ENCODE measurements around the gene NEU4.
A peak's percentile ranks its signal among the peaks of the same experiment; 100 is the strongest.
"Not testable (repeated sequence)": the region's sequence is repeated elsewhere in the genome, so short reads cannot be mapped to it uniquely, and the experiment has no call there.

NEU4 gene

GRCh38 chr2:241775223-241776177 lies 33.5 kb upstream of the NEU4 start:
- DNase-seq (ENCODE audit: low spot score), result no peak

DNA sequence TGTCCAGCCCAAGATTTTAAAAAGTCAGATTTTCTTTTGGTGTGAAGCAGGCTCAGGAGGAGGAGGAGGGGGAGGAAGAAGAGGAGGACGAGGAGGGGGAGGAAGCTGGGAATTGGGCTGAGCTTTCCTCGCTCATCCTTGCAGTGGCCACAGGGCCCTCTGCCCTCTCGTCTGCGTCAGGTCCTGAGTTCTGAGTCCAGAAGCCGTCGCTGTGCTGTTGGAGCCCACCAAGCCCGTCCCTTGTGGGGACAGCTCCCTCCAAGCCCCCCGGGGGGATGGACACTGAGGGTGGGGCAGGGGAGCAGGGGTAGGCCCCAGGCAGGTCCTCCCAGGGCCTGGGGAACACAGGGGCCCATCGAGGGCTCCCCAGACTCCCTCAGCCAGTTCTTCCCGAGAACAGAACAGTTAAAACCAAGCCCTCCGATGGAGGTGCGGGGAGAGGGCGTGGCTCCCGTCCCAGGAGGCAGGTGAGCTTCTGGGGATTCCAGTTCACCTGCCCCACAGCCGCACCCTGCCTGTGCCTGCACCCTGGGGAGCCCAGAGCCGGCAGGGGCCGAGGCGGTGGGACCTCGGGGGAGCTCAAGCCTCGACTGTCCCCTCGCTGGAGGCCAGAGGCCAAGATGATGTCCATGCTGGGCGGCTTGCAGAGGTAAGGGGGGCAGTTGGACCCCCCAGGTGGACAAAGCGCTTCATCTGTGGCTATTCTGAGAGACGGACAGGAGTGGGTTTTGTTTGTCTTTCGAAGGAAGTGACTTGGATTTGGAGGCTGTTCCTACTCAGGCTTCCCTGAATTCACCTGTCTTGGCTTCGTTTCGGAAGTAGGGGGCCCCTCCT lies 32.4 kb upstream of the NEU4 start, which contains the start of gene GAL3ST2:
Gene GAL3ST2 (plus strand): TSS at position 487 of the 834 bp plus-strand sequence. CDS start 134 bp downstream, at position 621.
- DNase-seq (ENCODE audit: low spot score), result no peak

GRCh38 chr2:241777170-241777685 lies 31.8 kb upstream of the NEU4 start:
- no peak for DNase-seq (ENCODE audit: low spot score)

DNA sequence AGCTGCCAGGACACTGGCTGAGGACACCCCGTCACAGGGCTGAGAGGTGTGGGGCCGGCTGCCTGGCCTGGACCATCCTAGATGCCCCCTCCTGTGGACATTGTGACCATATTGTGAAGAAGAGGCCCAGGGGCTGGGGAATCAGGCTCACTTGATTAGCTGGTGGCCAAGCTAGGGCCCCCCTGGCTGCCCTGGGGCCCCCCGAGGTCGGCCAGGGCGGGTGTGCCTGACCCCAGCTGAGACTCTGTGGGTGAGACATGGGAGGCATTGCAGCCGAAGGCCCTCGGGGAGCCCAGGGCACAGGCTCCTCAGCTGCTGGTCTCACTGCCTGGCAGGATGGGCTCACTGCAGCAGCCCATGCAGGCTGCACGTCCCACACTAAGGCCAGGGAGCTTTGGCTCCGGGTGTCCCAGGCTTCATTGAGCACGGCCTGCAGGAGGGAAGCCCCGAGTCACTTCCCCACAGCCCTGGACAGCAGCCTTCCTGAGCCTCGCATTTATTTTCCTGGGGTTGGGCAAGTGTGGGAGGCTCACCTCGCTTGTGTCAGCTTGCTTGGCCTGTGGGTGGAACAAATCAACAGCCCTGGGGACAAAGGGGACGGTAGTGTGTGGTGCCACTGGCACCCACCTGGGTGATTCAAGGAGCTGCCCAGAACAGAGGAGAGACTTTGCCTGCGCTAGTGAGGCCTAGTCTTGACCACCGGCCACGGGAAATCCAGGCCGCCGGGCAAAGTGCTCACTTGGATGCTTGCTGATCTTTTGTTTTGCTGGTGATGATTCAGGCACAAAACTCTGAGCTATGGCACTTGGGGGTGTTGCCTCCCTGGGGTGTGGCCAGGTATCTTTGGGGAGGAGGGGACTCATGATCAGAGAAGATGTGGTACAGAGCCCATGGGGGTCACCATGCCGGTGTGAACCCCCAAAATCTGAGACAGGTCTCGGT lies 31.0 kb upstream of the NEU4 start:
- DNase-seq (ENCODE audit: low spot score), result no peak

DNA sequence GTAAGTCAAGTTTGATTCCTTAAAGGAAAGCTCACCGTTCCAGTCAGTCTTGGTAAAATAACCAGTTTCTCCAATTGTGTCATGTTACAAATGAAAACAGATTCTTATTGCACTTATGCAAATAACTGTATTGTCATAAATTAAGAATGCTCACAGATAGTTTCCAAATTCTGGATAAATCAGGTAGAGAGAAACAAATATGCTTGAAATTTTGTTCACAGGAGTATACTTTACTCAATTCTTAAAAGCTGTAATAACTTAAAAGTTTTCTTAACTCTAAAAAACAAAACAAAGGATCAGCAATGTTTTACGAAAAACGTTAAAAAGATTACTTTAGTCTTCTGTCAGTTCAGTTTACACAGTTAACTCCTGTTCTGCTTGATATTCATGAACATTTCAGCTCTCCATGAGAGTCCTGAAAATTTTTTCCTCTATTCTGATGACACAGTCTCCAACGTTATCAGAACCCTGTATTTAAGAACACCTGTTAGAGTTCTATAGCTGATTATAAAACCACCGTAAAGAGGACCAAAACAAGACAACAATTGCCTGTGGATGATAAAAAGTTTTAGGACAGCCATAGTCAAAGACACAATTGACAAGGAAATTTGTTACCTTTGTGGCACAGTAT lies 27.9 kb upstream of the NEU4 start:
- no peak for DNase-seq (ENCODE audit: low spot score)

DNA sequence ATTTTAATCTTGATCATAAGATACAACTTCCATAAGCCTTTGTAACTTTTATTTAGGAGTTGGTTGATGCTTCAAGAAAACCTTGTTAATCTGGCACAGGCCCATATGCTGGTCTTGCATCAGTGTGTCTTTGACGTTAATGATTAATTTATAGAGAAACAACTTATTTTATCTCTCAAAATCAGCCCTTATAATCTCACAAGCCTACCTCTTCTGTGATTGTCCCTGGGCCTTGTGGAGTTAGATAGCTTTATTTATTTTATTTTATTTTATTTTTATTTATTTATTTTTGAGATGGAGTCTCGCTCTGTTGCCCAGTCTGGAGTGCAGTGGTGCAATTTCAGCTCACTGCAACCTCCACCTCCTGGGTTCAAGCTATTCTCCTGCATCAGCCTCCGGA lies 26.9 kb upstream of the NEU4 start:
- DNase-seq (ENCODE audit: low spot score), result not testable (repeated sequence)

DNA sequence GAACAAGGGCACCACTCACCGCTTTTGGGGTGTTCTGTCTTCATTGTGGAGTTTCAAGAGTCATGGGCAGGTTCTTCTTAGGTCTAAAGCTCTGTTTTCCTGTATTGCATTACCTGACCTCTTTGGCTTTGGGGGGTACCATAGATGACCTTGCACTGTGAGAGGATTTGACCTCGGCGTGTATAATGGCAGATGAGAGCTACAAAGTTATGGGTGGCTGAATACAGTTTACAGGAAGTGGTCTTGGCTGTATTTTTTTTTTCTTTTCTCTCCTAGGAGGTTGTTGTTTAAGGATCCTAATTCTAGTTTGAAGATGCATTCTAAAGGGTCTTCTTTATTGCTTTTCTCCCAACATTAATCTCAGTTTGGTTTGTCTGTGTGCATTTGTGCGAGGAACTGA lies 20.9 kb upstream of the NEU4 start:
- no peak for DNase-seq (ENCODE audit: low spot score)

- peak; percentile 25 for DNase-seq (ENCODE audit: low spot score)
Measured at GRCh38 chr2:241788572-241788971, 20.4 kb upstream of the NEU4 start.

- not testable (repeated sequence) for DNase-seq (ENCODE audit: low spot score)
Measured at GRCh38 chr2:241791385-241791784, 17.6 kb upstream of the NEU4 start.

- DNase-seq (ENCODE audit: low spot score), result no peak
Measured at GRCh38 chr2:241793385-241793784, 15.6 kb upstream of the NEU4 start.

- no peak for DNase-seq (ENCODE audit: low spot score)
Measured at GRCh38 chr2:241794250-241794823, 14.7 kb upstream of the NEU4 start.

DNA sequence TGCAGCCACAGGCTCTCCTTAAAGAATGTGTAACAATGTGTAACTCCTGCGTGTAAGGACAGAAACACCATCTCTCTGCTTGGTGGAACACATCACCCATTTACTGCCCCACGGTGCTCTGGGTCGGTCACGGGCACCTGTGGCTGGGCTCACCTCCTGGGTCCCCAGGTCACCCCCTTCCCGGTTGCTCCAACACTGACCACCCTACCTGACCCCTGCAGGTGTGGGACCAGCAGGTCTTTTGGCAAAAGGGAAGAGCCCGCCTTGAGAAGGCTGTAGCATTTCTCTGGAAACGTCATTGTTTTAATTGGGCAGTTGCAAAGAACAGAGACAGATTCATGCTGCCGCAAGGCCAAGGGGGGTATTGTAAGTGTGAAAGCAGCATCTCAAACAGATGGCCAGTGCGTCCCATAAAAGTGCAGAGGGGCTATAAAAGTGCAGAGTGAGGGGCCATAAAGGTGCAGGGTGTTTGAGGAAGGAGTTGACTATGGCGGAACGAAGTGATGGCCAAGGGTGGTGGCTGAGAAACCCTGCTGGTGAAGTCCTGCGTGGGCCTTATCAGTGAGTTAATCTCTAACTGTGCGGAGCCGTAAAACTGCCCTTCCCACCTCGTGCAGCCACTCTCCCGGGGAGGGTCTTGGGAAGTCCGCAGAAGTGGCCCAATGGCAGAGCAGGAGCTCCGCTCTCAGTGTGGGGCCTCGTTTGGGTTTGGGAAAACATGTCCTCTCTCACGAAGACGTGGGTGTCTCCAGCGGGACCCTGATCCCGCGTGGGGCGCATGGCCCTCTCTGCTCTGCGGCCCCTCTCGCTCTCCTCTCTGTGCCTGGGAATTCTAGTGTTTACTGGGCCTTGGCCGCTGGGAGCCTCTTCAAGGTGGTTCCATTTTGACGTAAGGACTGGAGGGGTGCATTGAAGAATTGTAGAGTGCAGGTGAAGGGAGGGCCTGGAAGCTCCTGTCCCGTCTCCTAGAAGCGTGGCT lies 13.7 kb upstream of the NEU4 start:
- DNase-seq (ENCODE audit: low spot score), result no peak

DNA sequence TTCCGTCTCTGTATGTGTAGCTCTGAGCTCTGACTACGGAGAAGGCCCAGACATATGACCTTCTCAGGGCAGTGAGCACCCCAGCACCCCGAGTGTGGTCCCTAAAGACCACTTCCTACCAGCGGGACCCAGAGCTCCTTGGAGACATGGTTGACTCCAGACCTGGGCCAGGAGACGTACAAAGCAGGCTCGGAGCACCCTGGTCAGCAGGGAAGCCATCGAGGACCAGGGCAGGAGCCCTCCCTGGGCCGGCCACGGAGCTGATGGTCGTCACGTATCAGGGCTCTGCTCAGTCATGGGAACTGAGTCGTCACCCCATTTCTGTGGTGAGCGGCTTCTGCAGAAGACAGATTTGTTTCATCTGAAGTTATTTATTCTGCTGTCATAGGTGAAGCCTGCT lies 12.8 kb upstream of the NEU4 start:
- DNase-seq (ENCODE audit: low spot score), result no peak

GRCh38 chr2:241796610-241797138 lies 12.3 kb upstream of the NEU4 start:
- DNase-seq (ENCODE audit: low spot score), result no peak

DNA sequence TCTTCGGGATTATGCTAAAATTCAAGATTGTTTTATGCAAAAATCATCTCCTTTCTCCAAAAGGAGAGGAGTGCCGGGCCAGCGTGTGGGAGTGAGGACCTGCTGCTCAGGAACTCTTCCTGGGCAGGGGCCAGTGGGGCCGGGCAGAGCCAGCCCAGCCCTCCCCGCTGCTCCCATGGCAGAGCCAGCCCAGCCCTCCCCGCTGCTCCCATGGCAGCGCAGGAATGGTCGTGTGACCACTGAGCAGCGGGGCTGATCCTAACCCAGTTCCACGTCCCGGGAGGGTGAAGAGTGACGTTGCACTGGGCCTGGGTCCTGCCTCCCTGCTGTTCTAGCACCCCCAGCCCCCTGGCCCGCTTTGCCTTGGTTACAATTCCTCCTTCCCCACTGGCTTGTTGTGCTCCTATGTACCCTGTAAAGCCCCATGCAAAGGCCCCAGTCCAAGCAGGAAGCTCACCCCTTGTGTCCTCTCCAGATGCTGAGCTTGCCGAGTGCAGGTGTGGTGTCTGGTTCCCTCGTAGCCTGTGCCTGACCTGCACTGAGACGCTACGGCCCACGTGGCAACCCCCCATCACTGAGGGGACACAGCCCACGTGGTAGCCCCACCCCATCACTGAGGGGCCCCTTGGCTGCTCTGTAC lies 11.4 kb upstream of the NEU4 start:
- no peak for DNase-seq (ENCODE audit: low spot score)

DNA sequence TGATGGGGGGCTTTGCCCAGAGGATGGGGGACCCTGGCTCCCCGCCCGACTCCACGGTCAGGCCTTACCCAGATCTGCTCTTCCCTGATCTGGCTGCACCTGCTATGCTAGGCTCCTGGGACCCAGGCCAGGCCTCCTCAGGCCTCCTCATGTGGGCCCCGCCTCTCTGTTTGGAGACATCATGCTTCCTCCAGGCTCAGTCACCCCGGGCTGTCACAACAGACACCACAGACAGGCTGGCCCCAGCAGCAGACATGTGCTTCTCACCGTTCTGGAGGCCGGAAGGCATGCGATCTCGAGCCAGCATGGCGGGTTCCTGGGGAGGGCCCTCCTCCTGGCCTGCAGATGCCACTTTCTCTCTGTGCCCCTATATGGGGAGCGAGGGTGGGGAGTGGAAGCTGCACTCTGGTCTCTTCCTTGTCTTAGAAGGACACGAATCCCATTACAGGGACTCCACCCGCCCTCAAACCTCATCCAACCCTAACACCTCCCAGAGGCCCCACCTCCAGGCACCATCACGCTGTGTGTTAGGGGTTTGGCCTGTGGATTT lies 10.8 kb upstream of the NEU4 start:
- DNase-seq (ENCODE audit: low spot score), result no peak

DNA sequence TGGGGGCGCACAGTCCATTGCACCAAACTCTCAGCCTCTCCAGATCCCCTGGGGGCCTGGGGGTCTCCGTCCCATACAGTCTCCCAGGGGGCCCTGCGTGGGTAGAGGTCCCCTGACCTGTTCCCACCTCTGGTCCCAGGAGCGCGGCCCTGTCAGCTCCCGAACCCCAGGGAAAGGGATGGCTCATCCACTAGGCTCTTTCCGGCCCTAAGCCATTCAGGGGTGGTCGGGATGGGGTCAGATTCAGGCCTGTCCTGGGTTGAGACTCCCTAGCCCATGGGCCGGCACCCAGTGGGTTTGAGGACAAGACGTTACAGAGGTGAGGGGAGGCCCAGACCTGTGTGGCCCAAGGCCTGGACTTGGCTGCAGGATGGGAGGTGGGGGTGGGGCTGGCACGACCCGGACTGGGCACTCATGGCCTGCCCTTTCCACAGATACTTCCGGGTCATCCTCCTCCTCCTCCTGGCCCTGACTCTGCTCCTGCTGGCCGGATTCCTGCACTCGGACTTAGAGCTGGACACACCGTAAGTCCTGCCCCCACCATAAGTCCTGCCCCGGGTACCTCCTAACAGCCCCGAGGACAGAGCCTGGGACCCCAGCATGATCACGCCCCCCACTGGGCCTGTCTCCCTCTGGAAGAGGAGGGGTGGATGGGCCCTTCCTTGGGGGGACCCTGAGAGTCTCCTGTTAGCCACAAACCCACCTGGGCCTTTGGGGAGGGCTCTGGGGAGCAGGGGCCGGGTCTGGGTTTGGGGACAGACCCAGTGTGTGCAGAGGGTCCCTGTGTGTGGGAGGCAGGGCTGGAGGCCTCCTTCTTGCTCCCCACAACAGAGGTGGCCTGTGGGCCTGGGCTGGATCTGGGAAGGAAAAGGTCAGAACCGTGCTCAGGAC lies 10.1 kb upstream of the NEU4 start:
- no peak for DNase-seq (ENCODE audit: low spot score)
